Measurements from ENCODE around the gene ZNF268. TPM values are rescaled to one million over a fixed set of nuclear protein-coding genes. Genes with fewer than 3 reads are reported as not detected.

Gene ZNF268
- total RNA-seq, 1 experiment from 2014 or later = 38.2 TPM

- Histone ChIP-seq H2BK15ac (ENCODE audit: low read depth, low read length) (no peak overlapping the region), H3K9ac (ENCODE audit: extremely low read depth, insufficient read length, low read length) (no peak overlapping the region), H2AK5ac (ENCODE audit: insufficient read length, low read length) (no peak overlapping the region), H2BK20ac (ENCODE audit: low read depth, low read length, poor library complexity, severe bottlenecking) (no peak overlapping the region), H3K27ac (ENCODE audit: insufficient read length, low read depth, low read length) (no peak overlapping the region), H3K4ac (ENCODE audit: low read depth, low read length) (no peak overlapping the region), H2BK12ac (ENCODE audit: insufficient read length, low read depth, low read length) (no peak overlapping the region), H4K8ac (replicated peaks; ENCODE audit: insufficient read length, low read depth, low read length) (no peak overlapping the region), H4K5ac (ENCODE audit: insufficient read length, low read depth, low read length) (no peak overlapping the region), H3K23me2 (ENCODE audit: insufficient read length, low read depth, low read length, poor library complexity, severe bottlenecking) (no peaks in the 10 kb centered on the region), H3K56ac (ENCODE audit: insufficient read length, low read depth, low read length) (no peak overlapping the region), H3K23ac (ENCODE audit: insufficient read length, low read depth, low read length) (no peak overlapping the region), H2BK5ac (ENCODE audit: insufficient read length, low read length) (no peak overlapping the region), H2AFZ (ENCODE audit: low read length) (no peak overlapping the region), H3K4me1 (ENCODE audit: insufficient read depth, low read length) (no peaks in the 10 kb centered on the region), H3K9me3 (ENCODE audit: control insufficient read depth, low read depth, low read length) (peaks cover 49% of the 10 kb centered on the region), H4K91ac (ENCODE audit: insufficient read length, low read depth, low read length) (no peak overlapping the region), H3K18ac (ENCODE audit: insufficient read length, low read depth, low read length) (no peak overlapping the region), H3T11ph (ENCODE audit: low read length) (no peak overlapping the region), H3K79me2 (ENCODE audit: insufficient read depth, low read length) (peaks cover 3% of the 10 kb centered on the region; the same call in 1 of the 2 replicates), H2BK120ac (ENCODE audit: low read depth, low read length, poor library complexity, severe bottlenecking) (no peak overlapping the region), H3K14ac (ENCODE audit: insufficient read depth, low read length) (no peak overlapping the region), H3K79me1 (ENCODE audit: insufficient read depth, low read depth, low read length, poor library complexity, severe bottlenecking) (no peaks in the 10 kb centered on the region), H4K20me1 (ENCODE audit: control insufficient read depth, insufficient read depth, insufficient read length) (no peaks in the 10 kb centered on the region), H3K4me2 (ENCODE audit: insufficient read depth, insufficient read length, low read length) (no peak overlapping the region), H3K27me3 (ENCODE audit: insufficient read depth, low read length) (no peaks in the 10 kb centered on the region)
- DNase-seq = no peak
- H3K4me3 Mint-ChIP-seq = no peak overlapping the region
- no peak overlapping the region for H3K27ac Mint-ChIP-seq
- peaks cover 82 to 86% of the 10 kb centered on the region in 2 experiments for H3K9me3 Mint-ChIP-seq
- no peaks in the 10 kb centered on the region for H3K4me1 Mint-ChIP-seq
- no peaks in the 10 kb centered on the region; the same call in 1 of the 2 replicates for H3K27me3 Mint-ChIP-seq (ENCODE audit: low read depth)
- TF ChIP-seq CTCF (conservative IDR thresholded peaks at IDR 0.05) = no peak
- WGBS (ENCODE audit: extremely low coverage, insufficient read length, low lambda C conversion rate) = no CpG with 5 or more reads among the region's 2 CpGs
- peaks cover 82 to 98% (median 93%) of the 10 kb centered on the region in 3 experiments for H3K36me3 Mint-ChIP-seq (ENCODE audit: insufficient read depth in 1 of 3, low read depth in 3 of 3)
Observed at GRCh38 chr12:133145981-133146380, 35.3 kb upstream of the ZNF268 start.
